Right lobe of liver (tissue), 6 donors: Measurements from ENCODE around the gene CELSR1. TPM values are rescaled to one million over a fixed set of nuclear protein-coding genes. Genes with fewer than 3 reads are reported as not detected.
"Not testable (repeated sequence)": the region's sequence is repeated elsewhere in the genome, so short reads cannot be mapped to it uniquely, and the experiment has no call there.

Experiments used
- ATAC-seq, 4 donors: fragments of 200-7000 bp; cut with Tn5 transposase; one replicate each; pipeline ENCODE4 v1.9.1; 2020; ENCODE audit warnings: mild to moderate bottlenecking in 4 of 4, moderate library complexity in 4 of 4
- DNase-seq, 3 donors: peaks; one replicate each; pipeline ENCODE4 v3.0.0-alpha.2; 2020
- H3K27ac ChIP-seq, 3 donors: fragments of 200-600 bp; one replicate each; pipeline ENCODE4 v1.8.0; 2022
- H3K27me3 ChIP-seq, 2 donors: fragments of 200-600 bp; one replicate each; pipeline ENCODE4 v1.8.0; 2022
- H3K36me3 ChIP-seq, 4 donors: fragments of 200-600 bp; sonication (generic) in 1 of 4; one replicate each; pipeline versions ENCODE4 v1.5.1 to v1.8.0; 2017 to 2022; ENCODE audit warnings: control low read depth in 1 of 4
- H3K4me1 ChIP-seq, 4 donors: fragments of 200-600 bp; sonication (generic) in 1 of 4; one replicate each; pipeline versions ENCODE4 v1.5.1 to v1.8.0; 2017 to 2022; ENCODE audit warnings: control low read depth in 1 of 4
- H3K4me3 ChIP-seq, 3 donors: fragments of 200-600 bp; one replicate each; pipeline ENCODE4 v1.8.0; 2022
- H3K9me3 ChIP-seq, 4 donors: fragments of 200-600 bp; sonication (generic) in 1 of 4; one replicate each; pipeline versions ENCODE4 v1.5.1 to v1.8.0; 2017 to 2022; ENCODE audit warnings: control low read depth in 1 of 4
- POLR2A ChIP-seq: fragments of 450-650 bp; IDR thresholded peaks from one replicate; pipeline ENCODE4 v1.6.1; 2017; ENCODE audit warnings: antibody characterized with exemption, mild to moderate bottlenecking
- WGBS: methylation state at CpG from one replicate; pipeline ENCODE4 v1.1.6; 2018; ENCODE audit warnings: low coverage, low lambda C conversion rate; ENCODE audit not compliant: insufficient coverage; ENCODE audit errors: missing lambda C conversion rate; 5-methylcytosine and 5-hydroxymethylcytosine counted together
- intact Hi-C, 2 donors: fragments of 100-400 bp; cut with DNase I; formaldehyde crosslinking; loops; one replicate each; pipeline versions ENCODE4 v1.11.2 to v1.14.1; 2022
- total RNA-seq, 6 experiments: library from RNA; depleted of rRNA in 2 of 6; stranded (reverse); fragments of >200 nt in 2 of 6; fragmentation: NEBNext Ultra II Directional in 3 of 6; extraction: Animal tissue kit (Norgen Biotek cat#: 25700) in 3 of 6; gene quantifications; one replicate each; pipeline versions ENCODE4 v1.1.0 to v1.2.4, GENCODE V29; 2016 to 2023
- TF ChIP-seq, protein P1 (sequence below), 4 donors: fragments of 200-600 bp in 3 of 4; fragments of 450-650 bp in 1 of 4; IDR thresholded peaks; one replicate each; pipeline versions ENCODE4 v1.5.1 to v1.8.0; 2016 to 2022; ENCODE audit warnings: antibody characterized with exemption in 4 of 4, mild to moderate bottlenecking in 2 of 4
- donor health status: DM: no; HTN: yes; CAD: no.
- donor health status: DM: no; HTN: no; CAD: no.
- donor health status: DM: no; HTN: no; CAD: no.
- donor health status: DM: no; HTN: yes; CAD: no.
- donor health status: DM: no; HTN: yes; CAD: no.

The CELSR1 gene
- total RNA-seq, 6 experiments from 2014 or later = 2.9 to 8.2 (median 5.0) TPM

DNA sequence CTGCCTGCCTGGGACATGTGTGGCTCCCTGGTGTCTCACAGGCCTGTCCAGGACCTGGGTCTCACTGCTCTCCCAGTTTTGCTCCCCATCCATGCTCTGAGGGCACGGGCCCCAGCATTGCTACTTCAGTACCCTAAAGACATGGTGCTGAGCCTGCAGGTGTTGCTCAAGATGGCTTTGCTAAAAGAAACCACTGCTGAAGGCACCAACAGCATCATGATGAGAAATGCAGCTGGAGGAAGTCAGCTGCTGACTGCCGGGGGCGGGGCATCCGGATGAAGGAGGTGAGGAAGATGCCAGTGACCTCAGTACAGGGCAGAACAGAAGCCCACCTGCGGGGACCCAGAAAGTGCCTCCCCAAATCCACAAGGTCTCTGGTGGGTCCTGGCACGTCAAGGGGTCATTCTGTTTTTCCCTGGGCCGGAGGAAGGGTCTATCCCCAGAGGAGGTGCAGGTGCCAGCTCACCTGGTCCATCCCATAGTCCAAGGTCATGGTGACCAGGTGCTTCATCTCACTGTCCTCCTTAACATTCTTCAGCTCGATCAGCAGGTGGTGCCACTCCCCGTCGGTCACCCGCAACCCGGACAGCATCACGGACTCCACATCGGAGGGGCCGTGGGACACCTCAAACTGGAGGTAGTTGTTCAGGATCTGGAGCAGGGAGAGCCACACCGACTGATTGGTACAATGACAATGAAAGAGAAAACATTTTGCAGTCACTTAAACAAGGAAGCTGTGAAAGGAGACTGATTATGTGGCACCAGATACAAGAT, 138.0 kb downstream of the CELSR1 start:
- TF ChIP-seq POLR2A = no peak
- TF ChIP-seq, protein P1, sequence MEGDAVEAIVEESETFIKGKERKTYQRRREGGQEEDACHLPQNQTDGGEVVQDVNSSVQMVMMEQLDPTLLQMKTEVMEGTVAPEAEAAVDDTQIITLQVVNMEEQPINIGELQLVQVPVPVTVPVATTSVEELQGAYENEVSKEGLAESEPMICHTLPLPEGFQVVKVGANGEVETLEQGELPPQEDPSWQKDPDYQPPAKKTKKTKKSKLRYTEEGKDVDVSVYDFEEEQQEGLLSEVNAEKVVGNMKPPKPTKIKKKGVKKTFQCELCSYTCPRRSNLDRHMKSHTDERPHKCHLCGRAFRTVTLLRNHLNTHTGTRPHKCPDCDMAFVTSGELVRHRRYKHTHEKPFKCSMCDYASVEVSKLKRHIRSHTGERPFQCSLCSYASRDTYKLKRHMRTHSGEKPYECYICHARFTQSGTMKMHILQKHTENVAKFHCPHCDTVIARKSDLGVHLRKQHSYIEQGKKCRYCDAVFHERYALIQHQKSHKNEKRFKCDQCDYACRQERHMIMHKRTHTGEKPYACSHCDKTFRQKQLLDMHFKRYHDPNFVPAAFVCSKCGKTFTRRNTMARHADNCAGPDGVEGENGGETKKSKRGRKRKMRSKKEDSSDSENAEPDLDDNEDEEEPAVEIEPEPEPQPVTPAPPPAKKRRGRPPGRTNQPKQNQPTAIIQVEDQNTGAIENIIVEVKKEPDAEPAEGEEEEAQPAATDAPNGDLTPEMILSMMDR (IDR thresholded peaks at IDR 0.05) = no peak
- Histone ChIP-seq H3K27me3 (no peaks in the 10 kb centered on the region), H3K36me3 (no peaks in the 10 kb centered on the region), H3K27ac (no peak overlapping the region), H3K4me3 (no peak overlapping the region), H3K9me3 (no peaks in the 10 kb centered on the region), H3K4me1 (no peaks in the 10 kb centered on the region)
- WGBS = 88% methylated on average over 9 of the region's 16 CpGs
- intact Hi-C loops = no loop called here
- DNase-seq (no peak), ATAC-seq (no peak)

DNA sequence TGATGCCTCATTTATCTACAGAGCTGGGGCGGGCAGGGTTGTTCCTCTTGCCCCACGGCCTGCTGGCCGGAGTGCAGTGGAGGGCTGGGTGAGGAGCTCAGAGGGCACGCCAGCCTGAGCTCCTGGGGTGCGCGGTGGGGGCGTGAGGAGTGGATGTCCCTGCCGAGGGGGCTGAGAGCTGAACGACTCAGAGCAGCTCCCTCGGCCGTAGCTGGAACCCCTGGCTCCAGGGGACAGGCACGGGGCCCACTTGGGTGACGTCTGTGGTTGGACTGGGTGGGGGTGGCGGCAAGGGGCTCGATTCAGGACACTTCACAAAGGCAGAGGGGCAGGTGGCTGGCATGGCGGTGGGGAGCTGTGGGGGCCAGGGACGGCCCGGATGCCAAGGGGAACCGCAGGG, 139.5 kb downstream of the CELSR1 start:
- H3K4me3 ChIP-seq = no peak overlapping the region
- H3K4me1 ChIP-seq = no peaks in the 10 kb centered on the region
- H3K9me3 ChIP-seq = no peaks in the 10 kb centered on the region
- ATAC-seq (no peak), DNase-seq (no peak)
- intact Hi-C loops = no loop called here
- TF ChIP-seq POLR2A = no peak
- TF ChIP-seq, protein P1 (IDR thresholded peaks at IDR 0.05) = no peak
- H3K36me3 ChIP-seq = no peaks in the 10 kb centered on the region
- H3K27ac ChIP-seq = no peak overlapping the region
- WGBS = 80% methylated on average over 6 of the region's 19 CpGs
- no peaks in the 10 kb centered on the region for H3K27me3 ChIP-seq

DNA sequence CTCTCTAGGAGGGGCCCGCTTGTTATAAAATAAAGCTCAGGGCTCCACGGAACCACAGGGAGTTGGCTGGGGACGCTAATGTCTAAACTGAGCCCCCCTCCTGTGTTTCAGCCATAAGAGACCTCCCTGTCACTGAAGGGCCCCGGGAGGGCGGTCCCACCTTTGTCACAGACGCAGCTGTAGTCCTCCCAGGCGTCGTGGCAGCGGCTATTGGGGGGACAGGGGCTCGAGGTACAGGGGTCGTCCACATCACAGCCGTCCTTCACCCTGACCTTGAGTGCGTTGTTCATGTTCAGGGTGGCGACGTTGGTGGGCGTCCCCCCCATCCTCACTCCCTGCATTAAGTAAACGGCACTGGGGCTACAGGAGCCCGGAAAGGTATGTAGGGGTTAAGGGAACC, 139.9 kb downstream of the CELSR1 start:
- H3K4me3 ChIP-seq = no peak overlapping the region
- no peaks in the 10 kb centered on the region for H3K9me3 ChIP-seq
- TF ChIP-seq, protein P1 (IDR thresholded peaks at IDR 0.05) = no peak
- no peak for TF ChIP-seq POLR2A
- DNase-seq = no peak
- H3K27ac ChIP-seq = no peak overlapping the region
- no peaks in the 10 kb centered on the region for H3K4me1 ChIP-seq
- intact Hi-C loops = no loop called here
- H3K27me3 ChIP-seq = no peaks in the 10 kb centered on the region
- ATAC-seq = no peak
- WGBS = 78% methylated on average over 7 of the region's 18 CpGs
- no peaks in the 10 kb centered on the region for H3K36me3 ChIP-seq

DNA sequence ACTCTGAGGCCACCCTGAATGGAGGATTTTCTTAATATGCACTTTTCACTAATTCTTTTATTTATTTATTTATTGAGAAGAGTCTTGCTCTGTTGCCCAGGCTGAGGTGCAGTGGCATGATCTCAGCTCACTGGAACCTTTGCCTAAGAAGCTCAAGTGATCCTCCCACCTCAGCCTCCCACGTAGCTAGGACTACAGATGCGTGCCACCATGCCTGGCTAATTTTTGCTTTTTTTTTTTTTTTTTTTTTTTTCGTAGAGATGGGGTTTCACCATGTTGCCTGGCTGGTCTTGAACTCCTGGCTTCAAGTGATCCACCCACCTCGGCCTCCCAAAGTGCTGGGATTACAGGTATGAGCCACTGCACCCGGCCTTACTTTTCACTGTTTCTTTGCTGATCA, 140.4 kb downstream of the CELSR1 start:
- H3K4me1 ChIP-seq, H3K9me3 ChIP-seq, H3K27ac ChIP-seq, intact Hi-C loops, H3K27me3 ChIP-seq, H3K36me3 ChIP-seq, H3K4me3 ChIP-seq, DNase-seq, ATAC-seq: not testable (repeated sequence)
- WGBS = 70% methylated on average over 2 of the region's 5 CpGs

DNA sequence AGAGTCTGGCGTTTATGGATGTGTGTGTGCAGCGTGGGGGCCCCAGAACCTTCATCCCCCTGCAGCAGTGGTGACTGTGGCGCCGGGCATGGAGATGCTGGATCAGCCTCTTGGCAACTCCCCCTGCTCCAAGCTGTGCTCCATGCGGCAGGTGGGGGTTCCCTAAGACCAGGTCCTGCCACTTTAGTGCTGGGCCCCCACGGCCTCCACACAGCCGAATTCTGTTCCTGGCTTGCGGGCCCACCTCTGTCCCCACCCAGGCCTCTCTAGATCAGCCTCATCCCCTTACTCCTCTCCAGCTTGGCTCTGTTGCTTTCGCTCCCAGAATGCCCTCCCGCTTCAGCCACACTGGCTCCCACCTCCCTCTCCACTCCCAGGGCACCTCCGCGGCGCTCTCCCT, 142.3 kb downstream of the CELSR1 start:
- no peak for ATAC-seq
- no peak for DNase-seq
- intact Hi-C loops = no loop called here
- H3K36me3 ChIP-seq = no peaks in the 10 kb centered on the region
- H3K9me3 ChIP-seq = no peaks in the 10 kb centered on the region
- no peaks in the 10 kb centered on the region for H3K27me3 ChIP-seq
- H3K4me3 ChIP-seq = no peak overlapping the region
- no peak overlapping the region for H3K27ac ChIP-seq
- TF ChIP-seq, protein P1 (IDR thresholded peaks at IDR 0.05) = no peak
- no peak for TF ChIP-seq POLR2A
- 91% methylated on average over 5 of the region's 13 CpGs for WGBS
- no peaks in the 10 kb centered on the region for H3K4me1 ChIP-seq
